UCSD-AML1 (cell line): ENCODE measurements around the gene PTP4A1.

Source experiments
- DNase-seq: peaks from one replicate; lab custom pipeline; 2025; ENCODE audit not compliant: unreplicated experiment; lab: John Stamatoyannopoulos, UW

The PTP4A1 gene

GRCh38 chr6:63554782-63555181 is 17.5 kb upstream of the PTP4A1 start:
- DNase-seq = no peak

GRCh38 chr6:63556369-63556768 is 15.9 kb upstream of the PTP4A1 start:
- DNase-seq = no peak

GRCh38 chr6:63558278-63558677 is 14.0 kb upstream of the PTP4A1 start:
- no peak for DNase-seq

- DNase-seq = no peak
Observed at GRCh38 chr6:63560801-63561287, 11.4 kb upstream of the PTP4A1 start.

GRCh38 chr6:63561288-63561687 is 11.0 kb upstream of the PTP4A1 start:
- DNase-seq = no peak

GRCh38 chr6:63563235-63563634 is 9.0 kb upstream of the PTP4A1 start:
- no peak for DNase-seq

GRCh38 chr6:63565058-63565726 is 7.1 kb upstream of the PTP4A1 start:
- no peak for DNase-seq

GRCh38 chr6:63565727-63566596 is 6.3 kb upstream of the PTP4A1 start:
- DNase-seq = no peak

GRCh38 chr6:63567966-63568365 is 4.3 kb upstream of the PTP4A1 start:
- no peak for DNase-seq

GRCh38 chr6:63571361-63572043 is 778 bp upstream of the PTP4A1 start:
- no peak for DNase-seq

- no peak for DNase-seq
Observed at GRCh38 chr6:63572747-63573075, 431 bp downstream of the PTP4A1 start.

GRCh38 chr6:63573076-63573898 is 1.0 kb downstream of the PTP4A1 start:
- peak; percentile 78 for DNase-seq

GRCh38 chr6:63573899-63574553 is 1.7 kb downstream of the PTP4A1 start:
- no peak for DNase-seq

- no peak for DNase-seq
Observed at GRCh38 chr6:63574554-63574900, 2.2 kb downstream of the PTP4A1 start.

- DNase-seq = no peak
Observed at GRCh38 chr6:63576147-63576772, 4.0 kb downstream of the PTP4A1 start.

- DNase-seq = no peak
Observed at GRCh38 chr6:63576985-63577712, 4.9 kb downstream of the PTP4A1 start.

- DNase-seq = no peak
Observed at GRCh38 chr6:63578757-63579156, 6.5 kb downstream of the PTP4A1 start.

- no peak for DNase-seq
Observed at GRCh38 chr6:63579937-63580703, 7.8 kb downstream of the PTP4A1 start.

- DNase-seq = no peak
Observed at GRCh38 chr6:63580704-63580961, 8.4 kb downstream of the PTP4A1 start.
